GM23338 (cell line): ENCODE data around the gene CD109. TPM values are rescaled to one million over a fixed set of nuclear protein-coding genes. Genes with fewer than 3 reads are reported as not detected.

ENCODE experiments used
- ATAC-seq: fragments of 200-7000 bp; cut with Tn5 transposase; 3 replicates; pipeline ENCODE4 v1.9.1; 2020
- DNase-seq: peaks from one replicate; pipeline ENCODE4 v3.0.0-alpha.2; 2015; ENCODE audit warnings: low spot score
- H2AFZ ChIP-seq: fragments of 200-600 bp; sonication (generic); 2 replicates; pipeline ENCODE4 v1.8.0; 2016; ENCODE audit warnings: antibody characterized with exemption, mild to moderate bottlenecking, moderate library complexity
- H3F3A ChIP-seq: fragments of 200-600 bp; sonication (generic); replicated peaks from 2 replicates; pipeline ENCODE4 v1.8.0; 2017; ENCODE audit warnings: antibody characterized with exemption, mixed run types, low read depth
- H3K27ac ChIP-seq: fragments of 200-600 bp; sonication (generic); 2 replicates; pipeline ENCODE4 v1.6.1; 2016; ENCODE audit warnings: low read depth
- H3K27me3 ChIP-seq: fragments of 200-600 bp; sonication (generic); 2 replicates; pipeline ENCODE4 v1.8.0; 2016; ENCODE audit warnings: mild to moderate bottlenecking, mixed run types, moderate library complexity; ENCODE audit not compliant: insufficient read depth
- H3K36me3 ChIP-seq: fragments of 200-600 bp; sonication (generic); 2 replicates; pipeline ENCODE4 v1.8.0; 2016; ENCODE audit warnings: mild to moderate bottlenecking; ENCODE audit not compliant: insufficient read depth
- H3K4me1 ChIP-seq: fragments of 200-600 bp; sonication (generic); 2 replicates; pipeline ENCODE4 v1.8.0; 2016; ENCODE audit warnings: mild to moderate bottlenecking, moderate library complexity; ENCODE audit not compliant: insufficient read depth
- H3K4me2 ChIP-seq: fragments of 200-600 bp; sonication (generic); 2 replicates; pipeline ENCODE4 v1.7.1; 2017; ENCODE audit warnings: mixed run types
- H3K4me3 ChIP-seq: fragments of 200-600 bp; sonication (generic); 2 replicates; pipeline ENCODE4 v1.6.1; 2016; ENCODE audit warnings: mixed run types
- H3K79me2 ChIP-seq: fragments of 200-600 bp; sonication (generic); replicated peaks from 2 replicates; pipeline ENCODE4 v1.8.0; 2017; ENCODE audit warnings: mild to moderate bottlenecking; ENCODE audit not compliant: insufficient read depth
- H3K9me2 ChIP-seq: fragments of 200-600 bp; sonication (generic); 2 replicates; pipeline ENCODE4 v1.8.0; 2017; ENCODE audit not compliant: insufficient read depth
- H4K20me1 ChIP-seq: fragments of 200-600 bp; sonication (generic); replicated peaks from 2 replicates; pipeline ENCODE4 v1.8.0; 2017; ENCODE audit warnings: mild to moderate bottlenecking; ENCODE audit not compliant: insufficient read depth
- H3K27ac Mint-ChIP-seq: 2 replicates; pipeline ENCODE4 v1.8.0; 2020; ENCODE audit warnings: inconsistent platforms, mild to moderate bottlenecking, moderate library complexity, mixed read lengths
- H3K27me3 Mint-ChIP-seq: 3 replicates; pipeline ENCODE4 v1.8.0; 2022; ENCODE audit warnings: low read depth, mild to moderate bottlenecking, moderate library complexity, mixed read lengths, inconsistent platforms; ENCODE audit not compliant: insufficient read depth, poor library complexity
- H3K36me3 Mint-ChIP-seq: 3 replicates; pipeline ENCODE4 v1.8.0; 2021; ENCODE audit warnings: low read depth, mild to moderate bottlenecking, inconsistent platforms, moderate library complexity, mixed read lengths
- H3K4me1 Mint-ChIP-seq: 3 replicates; pipeline ENCODE4 v1.8.0; 2020; ENCODE audit warnings: mild to moderate bottlenecking, inconsistent platforms, mixed read lengths
- H3K4me3 Mint-ChIP-seq: 3 replicates; pipeline ENCODE4 v1.8.0; 2021; ENCODE audit warnings: moderate library complexity, mild to moderate bottlenecking, inconsistent platforms, mixed read lengths
- H3K9me3 Mint-ChIP-seq: 3 replicates; pipeline ENCODE4 v1.8.0; 2020; ENCODE audit warnings: moderate library complexity, mild to moderate bottlenecking, inconsistent platforms, mixed read lengths
- EZH2phosphoT487 ChIP-seq: fragments of 200-600 bp; sonication (generic); IDR thresholded peaks from one replicate; pipeline ENCODE4 v1.8.1; 2018; ENCODE audit warnings: antibody characterized with exemption; ENCODE audit not compliant: unreplicated experiment
- JUNB ChIP-seq: IDR thresholded peaks from one replicate; pipeline ENCODE4 v1.6.1; 2016; ENCODE audit warnings: antibody characterized with exemption; ENCODE audit not compliant: unreplicated experiment
- NANOG ChIP-seq: IDR thresholded peaks from 2 replicates; pipeline ENCODE4 v1.6.1; 2016; ENCODE audit warnings: antibody characterized with exemption, borderline replicate concordance
- POLR2AphosphoS5 ChIP-seq: IDR thresholded peaks from 2 replicates; pipeline ENCODE4 v1.6.1; 2016; ENCODE audit warnings: antibody characterized with exemption, low read depth
- STAT1 ChIP-seq: IDR thresholded peaks from one replicate; pipeline ENCODE4 v1.6.1; 2016; ENCODE audit warnings: antibody characterized with exemption; ENCODE audit not compliant: unreplicated experiment
- ZNF331 ChIP-seq: fragments of 250-450 bp; sonication (Bioruptor Pico); IDR thresholded peaks from 2 replicates; pipeline ENCODE4 v1.5.0; 2020; ENCODE audit warnings: low read depth, mild to moderate bottlenecking, moderate library complexity
- polyA plus RNA-seq: library from polyadenylated mRNA; unstranded; fragments of >200 nt; fragmentation: Nextera tagmentation; extraction: Ambion mirVana; gene quantifications from 2 replicates; pipeline ENCODE4 v1.2.1, GENCODE V29; 2016
- total RNA-seq: library from RNA; depleted of rRNA; stranded (reverse); fragments of >200 nt; shearing (Covaris generic); gene quantifications from 2 replicates; pipeline ENCODE4 v1.2.3, GENCODE V29; 2014
- TF ChIP-seq, protein P1 (sequence below): fragments of 250-450 bp; sonication (Bioruptor Pico); IDR thresholded peaks from 2 replicates; pipeline ENCODE4 v1.5.0; 2020; ENCODE audit warnings: mild to moderate bottlenecking, moderate library complexity
- TF ChIP-seq, protein P2 (sequence below): IDR thresholded peaks from one replicate; pipeline ENCODE4 v1.6.1; 2018; ENCODE audit warnings: antibody characterized with exemption; ENCODE audit not compliant: unreplicated experiment

Gene CD109
- total and polyA plus RNA-seq, 2 experiments from 2014 or later, result 1.1 to 5.3 TPM

DNA sequence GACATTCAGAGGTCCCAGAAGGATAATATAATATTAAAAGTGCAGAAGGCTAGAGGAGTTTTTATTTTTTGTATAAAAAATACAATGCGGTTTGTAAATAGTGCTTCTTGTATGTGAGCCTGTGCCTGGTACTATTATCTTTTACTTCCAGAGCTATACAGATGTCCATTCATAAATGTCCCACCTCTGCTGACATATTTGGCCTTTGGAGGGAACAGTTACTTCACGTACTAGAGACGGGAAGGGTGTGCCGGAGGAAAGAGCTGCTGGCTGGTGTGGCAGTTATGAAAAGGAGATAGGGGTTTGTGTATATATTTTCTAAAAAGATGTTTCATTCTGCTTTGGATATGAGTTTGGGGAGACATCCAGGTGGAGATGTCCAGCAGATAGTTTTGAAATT lies 8.8 kb downstream of the CD109 start (continued):
- TF ChIP-seq, protein P1, sequence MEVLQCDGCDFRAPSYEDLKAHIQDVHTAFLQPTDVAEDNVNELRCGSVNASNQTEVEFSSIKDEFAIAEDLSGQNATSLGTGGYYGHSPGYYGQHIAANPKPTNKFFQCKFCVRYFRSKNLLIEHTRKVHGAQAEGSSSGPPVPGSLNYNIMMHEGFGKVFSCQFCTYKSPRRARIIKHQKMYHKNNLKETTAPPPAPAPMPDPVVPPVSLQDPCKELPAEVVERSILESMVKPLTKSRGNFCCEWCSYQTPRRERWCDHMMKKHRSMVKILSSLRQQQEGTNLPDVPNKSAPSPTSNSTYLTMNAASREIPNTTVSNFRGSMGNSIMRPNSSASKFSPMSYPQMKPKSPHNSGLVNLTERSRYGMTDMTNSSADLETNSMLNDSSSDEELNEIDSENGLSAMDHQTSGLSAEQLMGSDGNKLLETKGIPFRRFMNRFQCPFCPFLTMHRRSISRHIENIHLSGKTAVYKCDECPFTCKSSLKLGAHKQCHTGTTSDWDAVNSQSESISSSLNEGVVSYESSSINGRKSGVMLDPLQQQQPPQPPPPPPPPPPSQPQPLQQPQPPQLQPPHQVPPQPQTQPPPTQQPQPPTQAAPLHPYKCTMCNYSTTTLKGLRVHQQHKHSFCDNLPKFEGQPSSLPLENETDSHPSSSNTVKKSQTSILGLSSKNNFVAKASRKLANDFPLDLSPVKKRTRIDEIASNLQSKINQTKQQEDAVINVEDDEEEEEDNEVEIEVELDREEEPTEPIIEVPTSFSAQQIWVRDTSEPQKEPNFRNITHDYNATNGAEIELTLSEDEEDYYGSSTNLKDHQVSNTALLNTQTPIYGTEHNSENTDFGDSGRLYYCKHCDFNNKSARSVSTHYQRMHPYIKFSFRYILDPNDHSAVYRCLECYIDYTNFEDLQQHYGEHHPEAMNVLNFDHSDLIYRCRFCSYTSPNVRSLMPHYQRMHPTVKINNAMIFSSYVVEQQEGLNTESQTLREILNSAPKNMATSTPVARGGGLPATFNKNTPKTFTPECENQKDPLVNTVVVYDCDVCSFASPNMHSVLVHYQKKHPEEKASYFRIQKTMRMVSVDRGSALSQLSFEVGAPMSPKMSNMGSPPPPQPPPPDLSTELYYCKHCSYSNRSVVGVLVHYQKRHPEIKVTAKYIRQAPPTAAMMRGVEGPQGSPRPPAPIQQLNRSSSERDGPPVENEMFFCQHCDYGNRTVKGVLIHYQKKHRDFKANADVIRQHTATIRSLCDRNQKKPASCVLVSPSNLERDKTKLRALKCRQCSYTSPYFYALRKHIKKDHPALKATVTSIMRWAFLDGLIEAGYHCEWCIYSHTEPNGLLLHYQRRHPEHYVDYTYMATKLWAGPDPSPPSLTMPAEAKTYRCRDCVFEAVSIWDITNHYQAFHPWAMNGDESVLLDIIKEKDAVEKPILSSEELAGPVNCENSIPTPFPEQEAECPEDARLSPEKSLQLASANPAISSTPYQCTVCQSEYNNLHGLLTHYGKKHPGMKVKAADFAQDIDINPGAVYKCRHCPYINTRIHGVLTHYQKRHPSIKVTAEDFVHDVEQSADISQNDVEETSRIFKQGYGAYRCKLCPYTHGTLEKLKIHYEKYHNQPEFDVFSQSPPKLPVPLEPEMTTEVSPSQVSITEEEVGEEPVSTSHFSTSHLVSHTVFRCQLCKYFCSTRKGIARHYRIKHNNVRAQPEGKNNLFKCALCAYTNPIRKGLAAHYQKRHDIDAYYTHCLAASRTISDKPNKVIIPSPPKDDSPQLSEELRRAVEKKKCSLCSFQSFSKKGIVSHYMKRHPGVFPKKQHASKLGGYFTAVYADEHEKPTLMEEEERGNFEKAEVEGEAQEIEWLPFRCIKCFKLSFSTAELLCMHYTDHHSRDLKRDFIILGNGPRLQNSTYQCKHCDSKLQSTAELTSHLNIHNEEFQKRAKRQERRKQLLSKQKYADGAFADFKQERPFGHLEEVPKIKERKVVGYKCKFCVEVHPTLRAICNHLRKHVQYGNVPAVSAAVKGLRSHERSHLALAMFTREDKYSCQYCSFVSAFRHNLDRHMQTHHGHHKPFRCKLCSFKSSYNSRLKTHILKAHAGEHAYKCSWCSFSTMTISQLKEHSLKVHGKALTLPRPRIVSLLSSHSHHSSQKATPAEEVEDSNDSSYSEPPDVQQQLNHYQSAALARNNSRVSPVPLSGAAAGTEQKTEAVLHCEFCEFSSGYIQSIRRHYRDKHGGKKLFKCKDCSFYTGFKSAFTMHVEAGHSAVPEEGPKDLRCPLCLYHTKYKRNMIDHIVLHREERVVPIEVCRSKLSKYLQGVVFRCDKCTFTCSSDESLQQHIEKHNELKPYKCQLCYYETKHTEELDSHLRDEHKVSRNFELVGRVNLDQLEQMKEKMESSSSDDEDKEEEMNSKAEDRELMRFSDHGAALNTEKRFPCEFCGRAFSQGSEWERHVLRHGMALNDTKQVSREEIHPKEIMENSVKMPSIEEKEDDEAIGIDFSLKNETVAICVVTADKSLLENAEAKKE, result no peak
- TF ChIP-seq JUNB (no peak), STAT1 (no peak), ZNF331 (CRISPR knock-in tag) (no peak)

DNA sequence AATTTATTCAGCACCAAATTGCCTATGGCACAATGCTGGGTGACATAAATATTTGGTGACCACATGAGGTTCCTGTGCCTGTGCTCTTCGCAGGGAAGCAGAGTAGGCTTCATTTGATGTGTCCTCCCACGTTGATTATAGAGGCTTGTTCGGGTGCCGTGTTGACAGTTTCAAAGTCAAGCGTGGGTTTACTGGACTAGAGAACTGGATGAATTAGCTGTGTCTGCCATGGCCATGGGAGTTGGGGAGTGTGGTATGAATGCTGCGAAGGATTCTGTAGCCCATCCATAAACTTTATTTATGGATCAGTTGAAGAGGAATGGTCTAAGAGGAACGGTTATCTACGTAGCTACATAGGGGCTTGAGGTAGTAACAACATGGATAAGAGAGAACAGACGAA lies 11.0 kb downstream of the CD109 start:
- H2AFZ ChIP-seq, result no peak overlapping the region
- no peaks in the 10 kb centered on the region for H3K79me2 ChIP-seq
- no peak for ATAC-seq
- H3K27me3 Mint-ChIP-seq, result no peaks in the 10 kb centered on the region
- no peaks in the 10 kb centered on the region for H3K9me3 Mint-ChIP-seq
- no peak overlapping the region for H3K27ac Mint-ChIP-seq
- no peaks in the 10 kb centered on the region for H3K36me3 Mint-ChIP-seq
- no peaks in the 10 kb centered on the region; the same call in 1 of the 2 replicates for H3K36me3 ChIP-seq
- no peaks in the 10 kb centered on the region for H3F3A ChIP-seq
- no peak overlapping the region for H3K27ac ChIP-seq
- no peak for DNase-seq
- H3K4me3 ChIP-seq, result no peak overlapping the region
- H3K4me2 ChIP-seq, result no peak overlapping the region
- H3K4me3 Mint-ChIP-seq, result no peak overlapping the region
- H3K4me1 Mint-ChIP-seq, result no peaks in the 10 kb centered on the region
- no peaks in the 10 kb centered on the region for H3K9me2 ChIP-seq
- H3K4me1 ChIP-seq, result no peaks in the 10 kb centered on the region
- H3K27me3 ChIP-seq, result no peaks in the 10 kb centered on the region
- no peaks in the 10 kb centered on the region for H4K20me1 ChIP-seq
- TF ChIP-seq ZNF331 (CRISPR knock-in tag) (no peak), EZH2phosphoT487 (no peak), NANOG (no peak), STAT1 (no peak), POLR2AphosphoS5 (no peak)
- TF ChIP-seq, protein P2, sequence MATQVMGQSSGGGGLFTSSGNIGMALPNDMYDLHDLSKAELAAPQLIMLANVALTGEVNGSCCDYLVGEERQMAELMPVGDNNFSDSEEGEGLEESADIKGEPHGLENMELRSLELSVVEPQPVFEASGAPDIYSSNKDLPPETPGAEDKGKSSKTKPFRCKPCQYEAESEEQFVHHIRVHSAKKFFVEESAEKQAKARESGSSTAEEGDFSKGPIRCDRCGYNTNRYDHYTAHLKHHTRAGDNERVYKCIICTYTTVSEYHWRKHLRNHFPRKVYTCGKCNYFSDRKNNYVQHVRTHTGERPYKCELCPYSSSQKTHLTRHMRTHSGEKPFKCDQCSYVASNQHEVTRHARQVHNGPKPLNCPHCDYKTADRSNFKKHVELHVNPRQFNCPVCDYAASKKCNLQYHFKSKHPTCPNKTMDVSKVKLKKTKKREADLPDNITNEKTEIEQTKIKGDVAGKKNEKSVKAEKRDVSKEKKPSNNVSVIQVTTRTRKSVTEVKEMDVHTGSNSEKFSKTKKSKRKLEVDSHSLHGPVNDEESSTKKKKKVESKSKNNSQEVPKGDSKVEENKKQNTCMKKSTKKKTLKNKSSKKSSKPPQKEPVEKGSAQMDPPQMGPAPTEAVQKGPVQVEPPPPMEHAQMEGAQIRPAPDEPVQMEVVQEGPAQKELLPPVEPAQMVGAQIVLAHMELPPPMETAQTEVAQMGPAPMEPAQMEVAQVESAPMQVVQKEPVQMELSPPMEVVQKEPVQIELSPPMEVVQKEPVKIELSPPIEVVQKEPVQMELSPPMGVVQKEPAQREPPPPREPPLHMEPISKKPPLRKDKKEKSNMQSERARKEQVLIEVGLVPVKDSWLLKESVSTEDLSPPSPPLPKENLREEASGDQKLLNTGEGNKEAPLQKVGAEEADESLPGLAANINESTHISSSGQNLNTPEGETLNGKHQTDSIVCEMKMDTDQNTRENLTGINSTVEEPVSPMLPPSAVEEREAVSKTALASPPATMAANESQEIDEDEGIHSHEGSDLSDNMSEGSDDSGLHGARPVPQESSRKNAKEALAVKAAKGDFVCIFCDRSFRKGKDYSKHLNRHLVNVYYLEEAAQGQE, result no peak
